Mesangial cell (primary cell): Measurements from ENCODE around the gene RPAIN. TPM values are rescaled to one million over a fixed set of nuclear protein-coding genes. Genes with fewer than 3 reads are reported as not detected.

Source experiments
- total RNA-seq: library from RNA; depleted of rRNA; stranded (reverse); fragments of >200 nt; gene quantifications from 2 replicates; pipeline ENCODE4 v1.2.3, GENCODE V29; 2015

Gene RPAIN
- 19.6 and 24.3 TPM in 2 replicates for total RNA-seq

GRCh38 chr17:5419959-5420653, at the start of gene RPAIN:
Gene RPAIN, plus strand, starts transcription at chr17:5420182. Its CDS starts 29 bp downstream, at chr17:5420211.

GRCh38 chr17:5419356-5419958, 525 bp upstream of the RPAIN start, which contains the start of gene NUP88:
Gene NUP88, minus strand, starts transcription at chr17:5419662. Its CDS starts 12 bp downstream, at chr17:5419650.

DNA sequence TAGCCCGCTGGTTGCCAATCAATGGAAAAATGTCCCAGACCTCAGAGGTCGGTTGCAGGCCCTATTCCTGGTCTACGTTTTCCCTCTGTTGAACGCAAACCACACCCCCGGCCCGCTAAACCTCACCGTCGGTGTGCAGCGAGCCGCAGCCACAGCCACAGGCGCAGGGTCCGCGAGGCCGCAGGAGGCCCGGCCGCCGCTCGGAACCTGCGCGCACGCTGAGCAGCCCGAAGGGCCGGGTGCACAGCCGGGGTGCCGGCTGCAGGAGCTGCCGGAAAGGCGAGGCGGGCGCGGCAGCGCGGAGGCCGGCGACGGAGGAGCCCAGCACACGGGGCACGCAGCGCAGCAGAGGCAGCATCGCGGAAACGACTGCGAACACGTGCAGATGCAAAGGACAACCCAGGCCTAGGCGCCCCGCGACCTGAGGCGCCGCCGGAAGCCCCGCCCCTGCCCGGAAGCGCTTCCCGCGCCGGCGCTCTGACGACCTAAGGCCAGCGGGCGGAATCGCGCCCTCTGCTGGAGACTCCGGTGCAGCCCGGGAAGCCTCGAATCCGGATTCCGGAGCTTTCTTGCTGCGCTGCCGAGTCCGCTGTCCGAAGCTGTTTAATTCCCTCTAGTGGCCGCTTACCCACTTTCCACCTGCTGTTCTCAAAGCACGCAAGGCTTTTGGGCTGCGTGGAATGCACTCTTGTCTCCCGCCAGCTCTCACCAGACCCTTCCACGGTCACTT, 18.9 kb downstream of the RPAIN start, which contains the start of gene C1QBP:
Gene C1QBP, minus strand, starts transcription at position 440 of the 730 bp plus-strand sequence. Its CDS starts 82 bp downstream, at position 358.

Other genes with a start within 250 kb of the RPAIN start
- gene ZNF594, start 228.3 kb upstream of the RPAIN start, total RNA-seq: 4.1 and 5.2 TPM in 2 replicates
- not detected in 2 replicates for gene SCIMP, start 185.3 kb upstream of the RPAIN start, total RNA-seq
- 20.2 and 23.8 TPM in 2 replicates for gene RABEP1, start 137.9 kb upstream of the RPAIN start, total RNA-seq
- gene NUP88, start 520 bp upstream of the RPAIN start, total RNA-seq: 52.9 and 90.3 TPM in 2 replicates
- gene C1QBP, start 19.0 kb downstream of the RPAIN start, total RNA-seq: 113 and 271 TPM in 2 replicates
- 12.7 and 13.2 TPM in 2 replicates for gene DHX33, start 48.8 kb downstream of the RPAIN start, total RNA-seq
- gene DERL2, start 66.0 kb downstream of the RPAIN start, total RNA-seq: 16.6 and 34.4 TPM in 2 replicates
- gene MIS12, start 66.4 kb downstream of the RPAIN start, total RNA-seq: 11.0 and 15.6 TPM in 2 replicates
- 11.9 and 47.3 TPM in 2 replicates for gene NLRP1, start 164.3 kb downstream of the RPAIN start, total RNA-seq